OCI-LY1 (cell line): ENCODE measurements around the gene RELL1.

Source experiments
- H2AFZ ChIP-seq: fragments of 200-600 bp; sonication (generic), shearing (Covaris generic); 2 replicates; pipeline ENCODE4 v1.6.0; 2014; ENCODE audit warnings: antibody characterized with exemption, mild to moderate bottlenecking, low read length
- H3F3A ChIP-seq: fragments of 200-600 bp; sonication (generic), shearing (Covaris generic); 2 replicates; pipeline ENCODE4 v1.6.0; 2014; ENCODE audit warnings: mild to moderate bottlenecking, antibody characterized with exemption, low read length, moderate library complexity; ENCODE audit not compliant: insufficient read depth
- H3K27ac ChIP-seq: fragments of 200-600 bp; sonication (generic); 2 replicates; pipeline ENCODE4 v1.5.1; 2014; ENCODE audit warnings: low read length, mixed run types, mild to moderate bottlenecking, low read depth; ENCODE audit not compliant: poor library complexity, severe bottlenecking
- H3K27me3 ChIP-seq: fragments of 200-600 bp; sonication (generic); 2 replicates; pipeline ENCODE4 v1.6.0; 2014; ENCODE audit warnings: antibody characterized with exemption, mild to moderate bottlenecking, low read length, moderate library complexity; ENCODE audit not compliant: insufficient read depth
- H3K36me3 ChIP-seq: fragments of 200-600 bp; sonication (generic); 2 replicates; pipeline ENCODE4 v1.6.1; 2014; ENCODE audit warnings: mild to moderate bottlenecking, antibody characterized with exemption, low read length, moderate library complexity, mixed read lengths; ENCODE audit not compliant: insufficient read depth
- H3K4me1 ChIP-seq: fragments of 200-600 bp; sonication (generic); 2 replicates; pipeline ENCODE4 v1.5.1; 2014; ENCODE audit warnings: mild to moderate bottlenecking, low read length, moderate library complexity; ENCODE audit not compliant: insufficient read depth, severe bottlenecking
- H3K4me2 ChIP-seq: fragments of 200-600 bp; sonication (generic), shearing (Covaris generic); 2 replicates; pipeline ENCODE4 v1.6.1; 2014; ENCODE audit warnings: low read length
- H3K4me3 ChIP-seq: fragments of 200-600 bp; sonication (generic); 2 replicates; pipeline ENCODE4 v1.5.1; 2014; ENCODE audit warnings: low read length, low read depth, mild to moderate bottlenecking, mixed read lengths; ENCODE audit not compliant: poor library complexity, severe bottlenecking
- H3K79me2 ChIP-seq: fragments of 200-600 bp; shearing (Covaris generic); 2 replicates; pipeline ENCODE4 v1.6.1; 2016; ENCODE audit warnings: mixed run types, low read length, mixed read lengths; ENCODE audit not compliant: insufficient read depth
- H3K9ac ChIP-seq: fragments of 200-600 bp; sonication (generic), shearing (Covaris generic); 2 replicates; pipeline ENCODE4 v1.6.1; 2014; ENCODE audit warnings: mild to moderate bottlenecking, low read length, mixed read lengths
- H3K9me2 ChIP-seq: fragments of 200-600 bp; sonication (generic), shearing (Covaris generic); 2 replicates; pipeline ENCODE4 v1.6.1; 2014; ENCODE audit warnings: low read depth, mild to moderate bottlenecking, low read length, mixed read lengths
- H3K9me3 ChIP-seq: fragments of 200-600 bp; shearing (Covaris generic); 2 replicates; pipeline ENCODE4 v1.6.1; 2014; ENCODE audit warnings: low read length, mixed read lengths
- H4K20me1 ChIP-seq: fragments of 200-600 bp; sonication (generic), shearing (Covaris generic); 2 replicates; pipeline ENCODE4 v1.6.0; 2016; ENCODE audit warnings: mild to moderate bottlenecking, low read length; ENCODE audit not compliant: insufficient read depth
- CTCF ChIP-seq: fragments of 200-600 bp; sonication (generic), shearing (Covaris generic); IDR thresholded peaks from 2 replicates; pipeline ENCODE4 v1.5.1; 2017; ENCODE audit warnings: mild to moderate bottlenecking, antibody characterized with exemption, low read length, moderate library complexity, mixed read lengths
- EZH2 ChIP-seq: fragments of 200-600 bp; sonication (generic), shearing (Covaris generic); IDR thresholded peaks from 2 replicates; pipeline ENCODE4 v1.8.0; 2017; ENCODE audit warnings: borderline replicate concordance, mixed run types, mild to moderate bottlenecking, antibody characterized with exemption, low read length, moderate library complexity, mixed read lengths

The RELL1 gene

GRCh38 chr4:37706032-37706431, 19.9 kb upstream of the RELL1 start:
- Histone ChIP-seq H3K4me2 (no peak overlapping the region), H3F3A (no peaks in the 10 kb centered on the region), H2AFZ (no peak overlapping the region), H3K27ac (no peak overlapping the region), H3K9me3 (no peaks in the 10 kb centered on the region), H4K20me1 (no peaks in the 10 kb centered on the region), H3K4me3 (no peak overlapping the region), H3K36me3 (no peaks in the 10 kb centered on the region), H3K27me3 (0 out of 2 replicates have a peak, but pooled peaks cover 3% of the 10 kb centered on the region), H3K79me2 (no peaks in the 10 kb centered on the region), H3K9me2 (no peaks in the 10 kb centered on the region), H3K9ac (no peak overlapping the region), H3K4me1 (no peaks in the 10 kb centered on the region)
- no peak for TF ChIP-seq EZH2
- no peak for TF ChIP-seq CTCF

- Histone ChIP-seq H3K79me2 (no peaks in the 10 kb centered on the region), H3K9me3 (no peaks in the 10 kb centered on the region), H3K4me1 (no peaks in the 10 kb centered on the region), H3K4me3 (no peak overlapping the region), H3K9me2 (no peaks in the 10 kb centered on the region), H2AFZ (no peak overlapping the region), H3K9ac (no peak overlapping the region), H3K27me3 (0 out of 2 replicates have a peak, but pooled peaks cover 3% of the 10 kb centered on the region), H3K36me3 (no peaks in the 10 kb centered on the region), H3K27ac (no peak overlapping the region), H3K4me2 (no peak overlapping the region), H3F3A (no peaks in the 10 kb centered on the region), H4K20me1 (no peaks in the 10 kb centered on the region)
- TF ChIP-seq CTCF (no peak), EZH2 (no peak)
These were observed 19.4 kb upstream of the RELL1 start for GRCh38 chr4:37705571-37705970.

- no peak overlapping the region for H3K27ac ChIP-seq
- H3K79me2 ChIP-seq: no peaks in the 10 kb centered on the region
- no peaks in the 10 kb centered on the region for H4K20me1 ChIP-seq
- H2AFZ ChIP-seq: no peak overlapping the region
- H3K27me3 ChIP-seq: no peaks in the 10 kb centered on the region
- no peak overlapping the region for H3K9ac ChIP-seq
- H3K36me3 ChIP-seq: no peaks in the 10 kb centered on the region
- no peaks in the 10 kb centered on the region for H3F3A ChIP-seq
- TF ChIP-seq EZH2 (no peak), CTCF (no peak)
- no peak overlapping the region for H3K4me3 ChIP-seq
- 0 out of 2 replicates have a peak, but pooled peaks cover 3% of the 10 kb centered on the region for H3K9me3 ChIP-seq
- no peaks in the 10 kb centered on the region for H3K9me2 ChIP-seq
- no peaks in the 10 kb centered on the region for H3K4me1 ChIP-seq
- H3K4me2 ChIP-seq: no peak overlapping the region
These were observed 13.8 kb upstream of the RELL1 start for GRCh38 chr4:37699868-37700481.
